HG03342 (cell line): ENCODE measurements around the gene EPHA7.

ENCODE experiments used
- ATAC-seq: cut with Tn5 transposase; IDR thresholded peaks from one replicate; pipeline ENCODE4 v1.9.1; 2021; ENCODE audit warnings: mild to moderate bottlenecking, moderate library complexity; ENCODE audit not compliant: unreplicated experiment

The EPHA7 gene

DNA sequence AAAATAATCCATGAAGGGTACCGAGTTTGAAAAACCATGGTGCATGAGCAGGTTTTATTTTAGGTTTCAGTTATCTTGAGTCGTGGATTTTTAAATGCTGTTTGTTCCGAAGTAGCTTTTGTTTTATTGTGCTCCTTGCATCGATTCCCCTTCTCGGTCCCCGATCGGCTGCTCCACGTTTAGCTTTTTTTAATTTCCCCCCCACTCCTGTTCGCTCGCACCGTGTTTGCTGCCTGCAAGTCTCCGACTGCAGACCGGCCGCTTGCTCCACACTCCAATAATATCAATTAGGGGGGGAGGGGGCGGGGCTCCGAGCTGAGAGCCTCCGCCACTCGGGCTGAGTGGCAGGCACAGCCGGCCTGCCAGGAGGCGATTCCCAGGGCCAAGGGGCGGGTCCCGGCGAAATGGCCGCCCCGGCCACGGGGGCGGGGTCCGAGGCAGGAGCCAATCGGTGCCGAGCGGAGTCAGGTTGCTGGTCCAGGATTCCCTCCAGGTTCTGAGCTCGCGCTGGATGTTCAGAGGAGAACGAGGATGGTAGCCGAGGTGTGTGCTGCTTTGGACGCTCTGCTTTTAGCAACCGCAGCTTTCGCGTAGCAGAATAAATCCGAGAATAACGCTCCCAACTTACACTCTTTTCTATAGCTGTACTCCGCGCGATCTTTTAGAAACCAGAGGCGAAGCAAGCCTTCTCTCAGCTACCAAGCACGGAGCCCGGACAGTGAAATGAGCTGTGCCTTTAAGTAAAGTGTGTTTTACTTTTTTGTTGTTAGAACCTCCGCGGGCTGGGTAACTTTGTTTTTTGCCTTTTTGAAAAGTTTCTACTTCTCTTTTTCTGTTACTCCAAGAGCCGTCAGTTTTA is at the start of gene EPHA7:
EPHA7 (minus strand) TSS at position 256 of the 859 bp plus-strand sequence; CDS start at position 38, 218 bp downstream.
- peak; percentile 93 for ATAC-seq

DNA sequence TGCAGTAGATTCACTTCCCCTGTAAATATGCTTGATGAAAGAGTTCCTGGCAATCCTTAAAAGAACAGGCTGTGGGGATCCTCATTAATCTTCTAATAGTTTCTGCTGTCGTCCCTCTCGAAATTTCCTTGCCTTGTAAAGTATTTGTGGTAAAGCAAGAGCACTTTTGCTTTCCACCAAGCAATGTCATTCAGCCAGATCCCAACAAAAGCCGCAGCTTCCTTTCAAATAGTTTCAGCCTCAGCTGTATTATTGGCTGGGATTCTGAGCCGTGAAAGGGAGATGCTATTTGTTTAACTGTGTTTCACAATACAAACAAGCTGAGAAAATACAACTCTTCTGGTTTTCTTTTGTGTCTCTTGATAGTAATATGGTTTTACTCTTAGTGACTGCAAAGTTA is 48.9 kb upstream of the EPHA7 start:
- peak; percentile 48 for ATAC-seq

DNA sequence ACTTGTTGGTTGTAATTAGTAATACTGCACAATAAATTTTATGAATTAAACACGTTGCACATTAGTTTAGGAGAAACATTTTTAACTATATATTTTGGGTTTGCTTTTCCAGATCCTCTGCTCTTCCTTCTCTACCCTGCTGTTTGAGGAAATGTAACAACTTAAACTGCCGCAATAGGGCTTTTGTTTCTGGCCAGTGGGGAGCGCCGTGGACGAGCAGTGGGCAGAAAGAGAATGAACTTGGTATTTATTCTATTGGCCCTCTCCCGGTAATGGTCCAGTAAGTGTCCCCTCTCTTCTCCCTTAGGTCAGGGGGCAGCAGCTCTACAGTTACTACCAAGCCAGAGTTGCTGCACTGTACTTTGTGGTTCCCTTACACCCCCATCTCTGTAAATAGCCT is 35.2 kb upstream of the EPHA7 start:
- no peak for ATAC-seq

DNA sequence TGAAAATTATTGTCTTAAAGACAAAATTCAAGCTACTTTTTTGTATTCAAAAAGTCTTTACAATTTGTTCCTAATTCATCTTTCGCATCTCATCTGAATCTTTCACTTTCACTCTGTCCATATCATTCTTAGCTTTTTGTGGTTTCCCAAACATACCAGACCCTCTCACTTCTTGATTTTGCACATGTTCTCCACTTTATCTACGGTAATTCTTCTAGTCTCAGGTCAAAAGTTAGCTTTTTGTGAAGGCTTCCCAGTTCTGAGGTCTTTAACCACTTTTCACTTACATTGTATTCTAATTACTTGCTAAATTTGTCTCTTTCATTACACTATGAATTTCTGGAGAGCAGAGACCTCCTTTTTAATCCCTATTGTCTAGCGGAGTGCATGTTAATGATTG is 34.6 kb upstream of the EPHA7 start:
- peak; percentile 99 for ATAC-seq

DNA sequence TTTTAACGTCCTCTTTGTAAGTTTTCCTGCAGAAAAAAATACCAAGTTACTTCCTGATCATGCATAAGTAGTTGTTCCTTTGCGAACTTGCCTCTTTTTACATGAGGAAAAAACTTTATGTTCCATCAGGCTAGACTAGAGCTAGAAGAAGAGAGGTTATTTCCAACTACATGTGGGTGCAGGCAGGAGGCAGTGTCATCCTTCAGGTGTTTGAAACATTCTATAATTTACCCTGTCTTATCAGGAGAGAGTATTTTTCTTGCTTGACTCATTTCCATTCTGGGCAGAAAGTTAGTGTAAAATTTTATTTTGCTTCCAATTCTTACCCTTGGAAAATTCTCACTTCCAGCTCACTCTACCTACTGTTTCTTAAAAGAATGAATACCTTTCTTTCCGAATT is 28.5 kb upstream of the EPHA7 start:
- ATAC-seq: no peak

DNA sequence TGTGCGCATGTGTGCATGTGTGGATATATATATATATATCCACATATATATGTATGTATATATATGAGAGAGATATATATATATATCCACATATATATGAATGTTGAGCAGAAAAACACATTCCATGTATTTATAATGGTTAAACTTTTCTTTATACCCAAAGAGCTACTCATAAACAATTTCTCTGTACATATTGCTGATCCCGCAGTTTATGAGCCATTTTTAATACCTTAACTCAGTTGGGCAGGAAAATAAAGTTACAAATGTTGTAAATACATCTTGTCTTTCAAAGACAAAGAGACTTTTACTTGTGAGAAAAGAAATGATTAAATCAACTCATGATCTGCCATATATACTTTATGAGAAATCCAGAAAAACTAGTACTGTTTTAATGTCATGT is 18.1 kb upstream of the EPHA7 start:
- no peak for ATAC-seq

DNA sequence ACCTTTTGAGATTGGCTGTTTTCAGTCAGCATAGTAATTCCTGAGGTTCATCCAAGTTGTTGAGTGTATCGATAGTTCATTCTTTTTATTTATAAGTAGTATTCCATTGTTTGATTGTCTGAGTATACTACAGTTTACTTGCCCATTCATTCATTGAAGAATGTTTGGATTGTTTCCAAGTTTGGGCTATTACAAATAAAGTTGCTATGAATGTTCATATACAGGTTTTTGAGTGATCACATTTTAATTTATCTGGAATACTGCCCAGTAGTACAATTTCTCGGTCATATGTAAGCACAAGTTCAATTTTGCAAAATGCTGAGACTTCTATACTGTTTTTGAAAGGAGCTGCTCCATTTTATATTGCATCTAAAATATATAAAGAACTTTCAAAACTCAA is 14.2 kb upstream of the EPHA7 start:
- ATAC-seq: no peak

DNA sequence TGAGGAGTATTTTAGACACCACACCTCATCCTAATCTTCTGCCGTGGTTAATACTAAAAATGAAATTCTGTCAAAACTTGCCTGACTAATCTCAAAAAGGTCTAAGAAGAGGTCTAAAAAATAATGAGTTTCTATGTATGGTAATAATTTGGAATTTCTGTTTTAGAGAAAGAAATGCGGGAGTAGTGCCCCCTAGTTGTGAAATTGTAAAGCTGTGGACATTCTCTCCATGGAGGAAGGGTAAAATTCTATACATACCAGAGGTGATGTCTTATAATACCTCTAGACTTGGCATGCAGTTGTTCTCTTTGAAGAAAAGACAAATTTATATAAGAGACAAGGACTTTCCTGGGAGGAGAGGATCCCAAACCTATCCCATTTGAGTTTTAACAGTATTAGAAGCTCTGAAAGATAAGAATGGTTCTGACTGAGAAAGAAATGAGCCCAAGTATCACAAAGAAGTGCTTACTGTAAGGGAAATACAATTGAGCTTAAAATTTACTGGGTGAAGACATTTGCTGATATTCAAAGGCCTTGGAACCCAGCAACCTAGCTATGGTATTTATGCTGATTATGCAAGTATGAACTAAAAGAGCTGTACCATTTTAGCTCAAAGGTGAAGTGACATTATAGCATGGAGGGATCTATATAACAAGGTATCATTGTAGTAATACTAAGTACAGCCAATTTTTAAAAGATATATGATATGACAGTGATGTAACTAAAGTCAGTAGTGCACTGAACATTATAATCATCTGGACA is 5.1 kb upstream of the EPHA7 start:
- no peak for ATAC-seq

DNA sequence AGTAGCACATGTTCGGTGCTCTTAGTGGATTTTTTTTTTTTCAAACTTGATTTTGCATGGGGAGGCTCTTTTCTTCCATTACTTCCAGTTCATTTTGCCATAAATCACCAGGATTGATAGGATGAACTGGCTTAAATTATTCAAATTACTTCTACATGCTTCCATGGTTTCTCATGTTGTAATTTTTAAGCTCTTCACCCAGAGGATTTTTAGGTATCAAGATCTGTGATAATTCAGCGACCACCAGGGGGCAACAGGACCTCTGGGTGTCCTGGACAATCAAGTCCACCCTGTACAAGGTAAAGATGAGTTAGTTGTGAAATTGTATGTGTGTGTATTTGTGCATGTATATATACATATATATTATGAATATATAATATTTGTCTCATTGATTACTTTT is 4.2 kb upstream of the EPHA7 start:
- ATAC-seq: no peak

DNA sequence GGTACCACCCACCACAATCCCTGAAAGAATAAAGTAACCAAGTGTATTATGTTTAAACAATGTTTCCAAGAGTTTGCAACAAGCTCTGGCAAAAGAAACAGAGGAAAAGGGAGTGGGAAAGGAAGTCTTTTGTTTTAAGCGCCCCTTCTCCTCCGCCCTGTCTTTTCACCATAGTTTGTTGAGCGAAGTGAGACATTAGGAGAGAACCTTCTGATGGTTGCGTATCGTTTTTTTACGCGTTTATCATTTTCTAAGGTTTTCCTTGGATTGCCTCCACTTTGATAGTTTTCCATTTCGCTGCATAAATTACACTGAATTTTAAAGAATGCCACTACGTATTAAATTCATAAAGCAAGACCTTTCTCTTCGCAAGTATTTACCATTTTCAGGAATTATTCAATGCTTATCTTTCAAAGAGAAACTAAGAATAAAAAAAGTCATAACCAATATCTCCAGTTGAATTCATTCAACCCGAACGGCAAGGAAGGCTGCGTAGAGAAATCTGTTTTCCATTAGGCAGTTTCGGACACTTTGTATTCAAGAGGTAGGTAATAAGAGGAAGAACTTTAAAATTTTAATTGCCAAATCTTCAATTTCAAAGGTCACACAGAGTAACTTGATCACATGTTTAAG is 920 bp upstream of the EPHA7 start:
- no peak for ATAC-seq

DNA sequence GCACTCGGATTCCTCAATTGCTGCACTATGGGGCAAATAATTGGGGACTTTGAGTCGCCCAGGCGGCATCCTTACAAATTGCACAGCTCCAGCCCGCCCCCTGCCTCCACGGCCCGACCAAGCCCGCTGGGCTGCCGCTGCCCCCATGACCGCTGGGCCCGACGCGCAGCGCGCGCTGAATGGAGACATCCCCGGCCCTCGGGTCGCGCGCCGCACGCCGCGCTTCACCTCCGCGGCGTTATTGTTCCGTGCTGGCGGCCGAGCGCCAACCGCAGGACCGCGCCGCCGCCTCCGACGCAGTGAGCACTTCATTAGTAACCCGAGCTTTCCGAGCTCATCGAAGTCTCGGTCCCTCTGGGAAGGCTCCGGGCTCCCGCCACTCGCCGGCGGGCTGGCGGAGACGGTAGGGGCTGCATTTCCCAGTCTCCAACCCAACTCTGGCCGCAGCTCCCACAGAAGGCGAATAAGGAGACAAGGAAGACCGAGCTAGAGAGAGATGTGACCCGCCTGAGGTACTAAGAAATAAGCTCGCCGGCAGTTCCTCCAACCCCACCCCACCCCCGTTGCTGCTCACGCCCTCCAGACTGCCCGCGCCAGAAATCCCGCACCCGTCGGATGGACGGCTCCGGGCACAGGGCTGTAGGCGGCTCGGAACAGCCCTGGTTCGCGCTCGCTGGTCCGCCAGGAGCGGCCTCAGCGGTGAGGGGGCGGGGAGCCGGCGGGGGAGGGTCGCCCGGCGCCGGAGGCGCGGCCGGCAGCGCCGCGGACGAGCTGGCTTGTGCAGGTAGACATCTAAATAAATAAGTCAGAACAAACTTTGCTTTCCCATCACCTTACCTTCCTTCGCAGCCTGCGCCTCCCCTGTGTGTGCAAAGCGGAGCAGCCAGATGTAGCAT is 703 bp downstream of the EPHA7 start:
- ATAC-seq: no peak

DNA sequence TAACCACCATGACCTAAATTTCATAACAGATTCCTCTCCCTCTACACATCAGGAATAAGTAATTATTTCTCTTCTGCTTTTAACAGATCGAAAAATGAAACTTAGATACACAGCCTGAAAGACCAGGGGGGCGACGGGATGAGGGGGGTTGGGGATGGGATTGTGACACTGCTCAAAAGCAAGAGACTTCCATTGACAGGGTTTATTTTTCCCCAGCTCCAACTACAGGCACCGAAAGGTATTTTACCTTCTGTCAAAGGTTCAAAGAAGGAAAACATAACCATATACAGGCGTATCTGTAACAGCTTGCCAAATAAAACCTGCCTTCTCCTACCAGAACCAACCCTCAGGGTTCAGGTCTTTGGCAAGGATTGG is 1.3 kb downstream of the EPHA7 start:
- ATAC-seq: no peak

DNA sequence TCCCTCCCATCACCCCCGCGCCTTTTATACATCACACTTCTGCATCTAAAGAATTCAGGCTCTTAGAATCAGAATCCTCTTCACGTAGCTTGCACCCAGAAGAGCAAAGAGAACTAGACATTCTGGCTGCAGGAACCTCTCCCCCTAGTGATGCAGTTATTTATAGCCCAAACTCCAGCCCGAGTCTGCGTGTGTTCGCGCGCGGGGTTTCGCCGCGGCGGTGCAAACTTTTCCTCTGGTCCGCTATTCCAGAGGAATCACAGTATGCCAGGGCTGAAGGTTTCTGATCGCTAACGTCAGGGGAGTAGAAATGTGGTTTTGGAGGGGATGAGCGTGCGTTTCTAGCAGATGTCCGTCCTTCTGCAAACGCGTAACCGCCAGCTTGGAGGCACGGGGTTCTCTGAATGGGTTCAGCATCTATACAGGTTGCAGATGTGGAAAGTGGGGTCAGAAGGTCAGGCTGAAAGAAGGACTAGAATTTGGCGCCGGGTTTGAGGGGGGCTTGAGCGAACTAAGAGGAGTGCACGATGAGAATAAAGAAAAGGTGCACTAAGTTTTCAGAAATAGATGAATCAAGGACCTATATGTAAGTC is 1.8 kb downstream of the EPHA7 start:
- no peak for ATAC-seq

DNA sequence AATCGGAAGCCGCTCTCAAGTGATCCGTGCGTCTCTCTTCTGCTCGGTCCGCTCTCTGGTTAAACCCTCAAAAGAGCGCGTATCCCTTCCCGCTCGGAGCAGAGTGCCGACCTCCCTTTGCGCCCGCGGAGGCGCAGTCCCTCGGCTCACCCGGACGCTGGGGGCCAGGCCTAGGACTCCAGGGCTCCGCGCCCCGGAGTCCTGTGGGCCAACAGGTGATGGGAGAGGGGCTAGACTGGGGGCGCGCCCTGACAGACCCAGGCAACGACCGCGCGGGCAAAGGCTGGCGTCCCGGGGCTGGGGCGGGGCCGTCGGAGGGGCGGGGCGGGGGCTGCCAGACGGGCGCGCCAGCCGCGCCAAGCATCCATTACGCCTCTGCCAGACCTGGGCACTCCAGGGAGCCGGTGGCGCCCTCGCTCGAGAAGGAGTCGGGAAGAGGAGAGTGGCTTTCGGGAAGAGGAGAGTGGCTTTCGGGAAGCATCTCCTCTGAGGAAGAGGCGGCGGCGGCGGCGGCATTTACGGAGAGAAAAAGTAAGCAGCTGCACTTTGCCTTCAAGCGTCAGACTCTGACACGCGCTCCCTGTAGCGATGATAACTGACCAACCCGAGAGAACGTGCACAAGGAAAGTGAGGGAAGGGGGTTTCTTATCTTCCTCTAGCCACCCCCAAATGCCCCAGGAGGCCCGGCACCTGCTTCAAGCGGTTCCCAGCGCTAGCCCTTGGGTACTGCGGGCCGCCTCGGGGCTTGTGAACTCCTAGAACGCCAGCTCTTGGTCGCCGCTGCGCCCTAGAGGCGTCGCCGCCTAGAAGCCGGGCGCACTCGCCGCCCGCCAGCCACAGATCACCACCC is 2.6 kb downstream of the EPHA7 start:
- no peak for ATAC-seq

DNA sequence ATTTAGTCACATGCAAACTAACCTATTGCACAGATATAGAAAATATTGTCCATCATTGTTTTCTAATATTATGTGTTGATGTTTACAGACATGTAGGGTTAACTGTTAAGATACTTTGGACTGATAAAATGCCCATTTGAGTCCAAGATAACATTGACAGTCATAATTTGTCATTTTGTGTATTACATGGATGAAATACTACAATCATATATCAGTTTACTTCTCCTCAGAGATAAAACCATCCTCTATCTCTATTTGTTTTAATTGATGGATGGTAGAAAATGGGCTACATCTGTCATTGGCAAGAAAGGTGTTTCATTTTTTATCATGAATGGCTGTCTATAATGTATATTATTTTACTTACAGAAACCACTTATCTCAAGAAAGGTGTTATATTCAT is 6.2 kb downstream of the EPHA7 start:
- ATAC-seq: no peak

DNA sequence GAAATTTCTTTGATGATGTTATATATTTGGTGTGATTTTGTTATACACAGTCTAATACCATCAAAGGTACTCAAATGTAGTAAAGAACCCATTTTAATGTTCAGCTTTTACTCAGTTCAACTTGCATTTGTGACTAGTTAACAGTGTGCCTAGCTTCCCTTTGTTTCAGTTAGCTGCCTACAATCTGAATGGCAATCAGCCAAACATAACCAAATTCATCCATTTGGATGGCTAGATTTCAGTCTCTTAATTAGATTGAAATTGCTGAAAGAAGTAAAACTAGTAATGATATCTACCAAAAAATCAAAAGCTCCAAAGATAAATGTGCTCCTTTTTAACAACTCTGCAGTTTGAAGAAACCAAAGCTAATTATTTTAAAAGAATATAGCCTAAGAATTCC is 6.9 kb downstream of the EPHA7 start:
- no peak for ATAC-seq

DNA sequence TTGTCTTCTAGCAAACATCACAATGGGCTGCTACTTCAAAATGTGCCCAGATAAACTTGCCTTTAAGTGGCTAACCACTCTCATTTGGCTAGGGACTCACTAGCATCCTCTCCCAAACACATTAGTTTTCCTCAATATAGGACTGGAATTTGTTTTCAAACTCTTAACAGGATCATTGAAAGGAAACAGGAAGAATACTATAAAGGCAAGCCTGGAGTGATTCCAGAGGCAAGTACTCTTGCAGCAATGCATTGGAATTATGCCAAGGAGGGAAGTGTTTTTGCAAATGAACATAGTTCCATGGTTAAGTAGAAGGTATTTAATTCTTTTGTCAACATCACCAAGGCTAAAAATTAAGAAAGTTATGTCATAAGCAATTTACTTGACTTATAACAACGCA is 12.2 kb downstream of the EPHA7 start:
- no peak for ATAC-seq

DNA sequence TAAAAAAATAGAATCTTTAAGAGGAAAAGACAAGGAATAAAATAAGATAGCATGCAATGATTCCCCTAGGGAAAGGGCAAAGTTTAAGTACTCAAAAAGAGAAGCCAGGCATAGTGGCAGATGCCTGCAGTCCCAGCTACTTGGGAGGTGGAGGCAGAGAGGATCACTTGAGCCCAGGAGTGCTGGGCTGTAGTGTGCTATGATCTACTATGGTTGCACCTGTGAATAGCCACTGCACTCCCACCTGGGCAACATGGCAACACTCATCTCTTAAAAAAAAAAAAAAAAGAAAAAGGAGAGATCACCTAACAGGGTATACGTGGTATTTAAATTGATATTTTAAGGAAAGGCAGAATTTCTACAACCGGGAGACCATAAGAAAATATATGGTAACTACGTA is 16.0 kb downstream of the EPHA7 start:
- ATAC-seq: no peak

DNA sequence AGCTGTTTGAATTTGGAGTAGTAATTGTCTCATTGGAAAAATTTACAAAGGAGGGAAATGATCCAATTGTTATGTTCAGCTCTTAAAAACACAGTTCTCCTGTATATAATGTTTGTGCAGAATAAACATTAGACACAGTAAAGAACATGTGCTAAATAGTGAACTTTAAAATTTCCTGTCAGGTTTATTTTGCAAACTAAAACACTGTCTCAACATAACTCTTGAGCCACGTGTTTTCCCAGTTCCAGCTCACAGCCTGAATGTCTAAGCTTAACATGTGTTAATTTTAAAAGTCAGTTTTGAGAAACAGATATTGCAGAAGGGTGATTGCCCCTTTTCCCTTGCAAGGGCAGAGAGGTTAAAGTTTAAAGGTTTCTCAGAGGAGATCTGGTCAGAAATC is 20.6 kb downstream of the EPHA7 start:
- no peak for ATAC-seq

DNA sequence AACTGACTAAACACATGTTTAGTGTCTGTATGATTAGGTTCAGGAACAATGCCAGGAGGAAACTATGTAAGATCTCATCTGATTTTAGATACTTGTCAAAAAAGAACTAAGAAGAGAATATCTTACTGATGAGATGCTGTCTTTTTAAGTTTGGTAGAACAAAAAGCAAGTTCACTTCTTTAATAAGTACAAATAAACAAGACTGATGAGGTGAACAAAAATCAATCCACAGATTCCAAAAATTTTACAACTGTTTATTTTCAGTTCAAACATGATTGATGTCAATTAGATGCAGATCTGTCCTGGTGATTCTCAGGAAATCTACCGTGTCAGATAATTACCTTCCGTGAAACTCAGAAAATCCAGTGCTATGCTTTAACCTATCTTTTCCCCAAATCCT is 24.9 kb downstream of the EPHA7 start:
- ATAC-seq: no peak
